Prostate gland (tissue), 2 donors: Measurements from ENCODE around the gene ASPN. TPM values are rescaled to one million over a fixed set of nuclear protein-coding genes. Genes with fewer than 3 reads are reported as not detected.

Experiments used
- DNase-seq: peaks from one replicate; pipeline ENCODE4 v3.0.0-alpha.2; 2019; ENCODE audit warnings: low spot score
- H3K27ac ChIP-seq, 2 donors: fragments of 200-600 bp; sonication (generic); 2 replicates each; pipeline ENCODE4 v1.5.1; 2017 to 2019
- H3K27me3 ChIP-seq: fragments of 200-600 bp; sonication (generic); replicated peaks from 2 replicates; pipeline ENCODE4 v1.5.1; 2019; ENCODE audit not compliant: insufficient read depth
- H3K36me3 ChIP-seq, 2 donors: fragments of 200-600 bp; sonication (generic); 1 replicate in 1 of 2; 2 replicates in 1 of 2; pipeline versions ENCODE4 v1.5.1 to v1.8.1; 2017 to 2019
- H3K4me1 ChIP-seq: fragments of 200-600 bp; sonication (generic); replicated peaks from 2 replicates; pipeline ENCODE4 v1.5.1; 2019
- H3K4me3 ChIP-seq, 2 donors: fragments of 200-600 bp; sonication (generic); 2 replicates each; pipeline ENCODE4 v1.5.1; 2017 to 2019
- H3K9me3 ChIP-seq: fragments of 200-600 bp; sonication (generic); 2 replicates; pipeline ENCODE4 v1.5.1; 2017
- POLR2A ChIP-seq: fragments of 450-650 bp; IDR thresholded peaks from one replicate; pipeline ENCODE4 v1.6.1; 2016; ENCODE audit warnings: antibody characterized with exemption, mild to moderate bottlenecking
- POLR2AphosphoS5 ChIP-seq: sonication (generic); formaldehyde crosslinking; IDR thresholded peaks from one replicate; pipeline ENCODE4 v1.6.1; 2017; ENCODE audit warnings: antibody characterized with exemption
- WGBS: methylation state at CpG from one replicate; pipeline ENCODE4 v1.1.5; 2018; 5-methylcytosine and 5-hydroxymethylcytosine counted together
- intact Hi-C: fragments of 100-400 bp; cut with DNase I; formaldehyde crosslinking; loops from one replicate; pipeline ENCODE4 v1.14.2; 2022
- total RNA-seq, 2 donors: library from RNA; depleted of rRNA; stranded (reverse); fragments of >200 nt; gene quantifications; one replicate each; pipeline ENCODE4 v1.1.0, GENCODE V29; 2016
- TF ChIP-seq, protein P1 (sequence below), 4 experiments: fragments of 200-600 bp in 2 of 4; fragments of 450-650 bp in 2 of 4; sonication (generic) in 2 of 4; IDR thresholded peaks; 1 replicate in 3 of 4; 2 replicates in 1 of 4; pipeline ENCODE4 v1.5.1; 2016 to 2019; ENCODE audit warnings: antibody characterized with exemption in 4 of 4, mild to moderate bottlenecking in 2 of 4, moderate library complexity in 2 of 4

Gene ASPN
- total RNA-seq, 2 donors from 2014 or later: 0.68 to 1.8 TPM

- no peak overlapping the region for H3K27ac ChIP-seq
- no peaks in the 10 kb centered on the region for H3K4me1 ChIP-seq
- no peaks in the 10 kb centered on the region for H3K36me3 ChIP-seq
- H3K4me3 ChIP-seq: no peak overlapping the region
- DNase-seq: no peak
- 95% methylated on average over 2 of the region's 2 CpGs for WGBS
- no peak for TF ChIP-seq POLR2AphosphoS5
- no peaks in the 10 kb centered on the region for H3K27me3 ChIP-seq
- H3K9me3 ChIP-seq: no peaks in the 10 kb centered on the region
- intact Hi-C loops: no loop called here
These were observed 38.5 kb upstream of the ASPN start for GRCh38 chr9:92520837-92521236.

- no peak overlapping the region for H3K27ac ChIP-seq
- DNase-seq: no peak
- no peaks in the 10 kb centered on the region for H3K9me3 ChIP-seq
- TF ChIP-seq POLR2A: no peak
- TF ChIP-seq, protein P1, sequence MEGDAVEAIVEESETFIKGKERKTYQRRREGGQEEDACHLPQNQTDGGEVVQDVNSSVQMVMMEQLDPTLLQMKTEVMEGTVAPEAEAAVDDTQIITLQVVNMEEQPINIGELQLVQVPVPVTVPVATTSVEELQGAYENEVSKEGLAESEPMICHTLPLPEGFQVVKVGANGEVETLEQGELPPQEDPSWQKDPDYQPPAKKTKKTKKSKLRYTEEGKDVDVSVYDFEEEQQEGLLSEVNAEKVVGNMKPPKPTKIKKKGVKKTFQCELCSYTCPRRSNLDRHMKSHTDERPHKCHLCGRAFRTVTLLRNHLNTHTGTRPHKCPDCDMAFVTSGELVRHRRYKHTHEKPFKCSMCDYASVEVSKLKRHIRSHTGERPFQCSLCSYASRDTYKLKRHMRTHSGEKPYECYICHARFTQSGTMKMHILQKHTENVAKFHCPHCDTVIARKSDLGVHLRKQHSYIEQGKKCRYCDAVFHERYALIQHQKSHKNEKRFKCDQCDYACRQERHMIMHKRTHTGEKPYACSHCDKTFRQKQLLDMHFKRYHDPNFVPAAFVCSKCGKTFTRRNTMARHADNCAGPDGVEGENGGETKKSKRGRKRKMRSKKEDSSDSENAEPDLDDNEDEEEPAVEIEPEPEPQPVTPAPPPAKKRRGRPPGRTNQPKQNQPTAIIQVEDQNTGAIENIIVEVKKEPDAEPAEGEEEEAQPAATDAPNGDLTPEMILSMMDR (IDR thresholded peaks at IDR 0.05): no peak
- no peak for TF ChIP-seq POLR2AphosphoS5
- 85% methylated on average over 4 of the region's 4 CpGs for WGBS
- no peaks in the 10 kb centered on the region for H3K36me3 ChIP-seq
- intact Hi-C loops: no loop called here
- H3K4me3 ChIP-seq: no peak overlapping the region
- H3K27me3 ChIP-seq: no peaks in the 10 kb centered on the region
- no peaks in the 10 kb centered on the region for H3K4me1 ChIP-seq
These were observed 35.9 kb upstream of the ASPN start for GRCh38 chr9:92518199-92518598.

DNA sequence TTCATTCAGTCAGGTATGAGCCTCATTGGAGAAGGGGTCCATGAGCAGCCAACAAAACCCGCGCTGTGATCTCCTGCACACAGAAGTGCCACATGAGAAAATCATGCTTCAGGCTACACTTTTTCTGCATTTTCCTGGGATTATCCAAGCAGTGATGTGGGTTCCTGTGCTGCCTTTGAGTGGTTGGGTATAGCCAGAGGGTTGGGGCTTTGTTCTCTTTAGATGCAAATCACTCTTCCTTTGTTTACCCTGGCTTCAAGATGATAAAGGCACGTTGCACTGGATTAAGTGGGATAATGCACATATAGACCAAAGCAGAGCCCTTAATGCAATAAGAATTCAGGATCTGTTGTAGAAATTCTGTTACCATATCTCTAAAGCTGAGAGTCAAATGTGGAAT lies 34.7 kb upstream of the ASPN start:
- H3K27ac ChIP-seq: no peak overlapping the region
- DNase-seq: no peak
- no peaks in the 10 kb centered on the region for H3K27me3 ChIP-seq
- no peaks in the 10 kb centered on the region for H3K36me3 ChIP-seq
- no peaks in the 10 kb centered on the region for H3K9me3 ChIP-seq
- H3K4me1 ChIP-seq: no peaks in the 10 kb centered on the region
- intact Hi-C loops: no loop called here
- no peak for TF ChIP-seq POLR2AphosphoS5
- TF ChIP-seq, protein P1 (IDR thresholded peaks at IDR 0.05): no peak
- no peak for TF ChIP-seq POLR2A
- WGBS: 69% methylated on average over 3 of the region's 3 CpGs
- no peak overlapping the region for H3K4me3 ChIP-seq

DNA sequence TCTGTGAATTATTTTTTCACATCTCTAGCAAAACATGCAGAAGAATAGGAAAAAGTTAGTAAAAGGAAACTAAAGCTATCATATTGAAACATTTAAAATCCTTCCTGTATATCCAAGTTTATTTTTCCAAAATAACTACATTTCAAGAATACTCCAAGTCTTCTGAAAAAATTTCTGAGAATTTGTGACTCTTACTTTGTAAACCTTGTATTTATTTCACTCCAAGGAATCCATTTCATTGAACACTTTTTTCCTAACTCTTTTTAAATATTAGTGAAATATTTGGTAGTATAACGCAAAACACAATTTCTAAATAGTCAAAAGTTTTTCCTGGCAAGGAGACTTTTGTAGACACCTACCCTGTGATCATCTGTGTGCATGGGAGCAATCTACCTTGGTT lies 34.2 kb upstream of the ASPN start:
- no peak for DNase-seq
- TF ChIP-seq, protein P1 (IDR thresholded peaks at IDR 0.05): no peak
- TF ChIP-seq POLR2A (no peak), POLR2AphosphoS5 (no peak)
- WGBS: 98% methylated on average over 1 of the region's 1 CpG
- Histone ChIP-seq H3K36me3 (no peaks in the 10 kb centered on the region), H3K27ac (no peak overlapping the region), H3K27me3 (no peaks in the 10 kb centered on the region), H3K4me3 (no peak overlapping the region), H3K9me3 (no peaks in the 10 kb centered on the region), H3K4me1 (no peaks in the 10 kb centered on the region)
- intact Hi-C loops: no loop called here

- intact Hi-C loops: no loop called here
- no peaks in the 10 kb centered on the region for H3K36me3 ChIP-seq
- no peaks in the 10 kb centered on the region for H3K27me3 ChIP-seq
- H3K9me3 ChIP-seq: no peaks in the 10 kb centered on the region
- DNase-seq: no peak
- H3K4me1 ChIP-seq: no peaks in the 10 kb centered on the region
- no peak for TF ChIP-seq POLR2AphosphoS5
- TF ChIP-seq, protein P1 (IDR thresholded peaks at IDR 0.05): no peak
- TF ChIP-seq POLR2A: no peak
- WGBS: 94% methylated on average over 10 of the region's 10 CpGs
- no peak overlapping the region for H3K27ac ChIP-seq
- no peak overlapping the region for H3K4me3 ChIP-seq
These were observed 32.3 kb upstream of the ASPN start for GRCh38 chr9:92514635-92515034.
